ENCODE data around the gene ZNF274.
A peak's percentile ranks its signal among the peaks of the same experiment; 100 is the strongest.

Gene ZNF274

DNA sequence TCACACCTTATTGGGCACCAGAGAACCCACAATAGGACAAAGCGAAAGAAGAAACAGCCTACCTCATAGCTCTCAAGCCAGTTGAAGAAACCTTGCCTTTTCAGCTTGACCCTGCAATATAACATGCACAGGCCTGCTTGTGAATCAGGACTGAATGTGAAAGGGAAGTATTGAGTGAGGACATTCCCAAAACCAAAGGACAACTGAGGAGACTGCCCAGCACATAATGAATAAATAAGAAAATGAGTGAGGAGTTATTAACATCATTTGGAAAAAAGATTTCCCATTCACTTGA lies 30.2 kb downstream of the ZNF274 start:
- Histone ChIP-seq H3K9ac (ENCODE audit: low read depth, low read length) (no peak overlapping the region), H3K4me3 (ENCODE audit: low read depth, low read length) (no peak overlapping the region), H3K9me3 (ENCODE audit: control insufficient read depth, insufficient read depth, low read length) (peaks cover 25% of the 10 kb centered on the region), H3K4me1 (ENCODE audit: control insufficient read depth, insufficient read depth, low read length) (no peaks in the 10 kb centered on the region), H3K27ac (ENCODE audit: low read depth, low read length) (no peak overlapping the region), H3K36me3 (ENCODE audit: control insufficient read depth, insufficient read depth, low read length) (peaks cover 57% of the 10 kb centered on the region), H3K27me3 (ENCODE audit: control insufficient read depth, insufficient read depth, low read length) (no peaks in the 10 kb centered on the region)

DNA sequence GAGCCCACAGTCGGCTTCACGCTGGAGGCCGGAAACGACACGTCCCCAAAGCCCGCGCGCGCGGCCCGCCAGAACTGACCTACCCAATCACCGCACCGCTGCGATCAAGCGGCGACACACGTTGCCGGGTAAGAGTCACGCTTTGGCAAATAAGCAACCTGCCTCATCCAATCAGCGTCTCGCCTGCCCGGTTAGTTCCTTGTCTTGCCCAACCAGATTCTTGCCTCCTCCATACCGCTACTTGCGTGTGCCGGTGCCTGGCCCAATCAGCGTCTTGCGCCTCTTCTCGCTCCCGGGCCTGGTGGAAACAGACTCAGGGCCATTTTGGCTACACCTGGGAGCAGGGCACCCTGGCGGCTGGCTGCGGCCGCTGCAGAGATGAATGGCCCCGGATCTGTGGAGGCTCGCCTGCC lies 34.2 kb downstream of the ZNF274 start:
- no peak overlapping the region for H3K27ac ChIP-seq (ENCODE audit: low read depth, low read length)
- no peaks in the 10 kb centered on the region for H3K4me1 ChIP-seq (ENCODE audit: control insufficient read depth, insufficient read depth, low read length)
- peaks cover 16% of the 10 kb centered on the region for H3K9me3 ChIP-seq (ENCODE audit: control insufficient read depth, insufficient read depth, low read length)
- no peak overlapping the region for H3K4me3 ChIP-seq (ENCODE audit: low read depth, low read length)
- no peaks in the 10 kb centered on the region for H3K27me3 ChIP-seq (ENCODE audit: control insufficient read depth, insufficient read depth, low read length)
- H3K36me3 ChIP-seq (ENCODE audit: control insufficient read depth, insufficient read depth, low read length) = peaks cover 19% of the 10 kb centered on the region
- H3K9ac ChIP-seq (ENCODE audit: low read depth, low read length) = no peak overlapping the region

DNA sequence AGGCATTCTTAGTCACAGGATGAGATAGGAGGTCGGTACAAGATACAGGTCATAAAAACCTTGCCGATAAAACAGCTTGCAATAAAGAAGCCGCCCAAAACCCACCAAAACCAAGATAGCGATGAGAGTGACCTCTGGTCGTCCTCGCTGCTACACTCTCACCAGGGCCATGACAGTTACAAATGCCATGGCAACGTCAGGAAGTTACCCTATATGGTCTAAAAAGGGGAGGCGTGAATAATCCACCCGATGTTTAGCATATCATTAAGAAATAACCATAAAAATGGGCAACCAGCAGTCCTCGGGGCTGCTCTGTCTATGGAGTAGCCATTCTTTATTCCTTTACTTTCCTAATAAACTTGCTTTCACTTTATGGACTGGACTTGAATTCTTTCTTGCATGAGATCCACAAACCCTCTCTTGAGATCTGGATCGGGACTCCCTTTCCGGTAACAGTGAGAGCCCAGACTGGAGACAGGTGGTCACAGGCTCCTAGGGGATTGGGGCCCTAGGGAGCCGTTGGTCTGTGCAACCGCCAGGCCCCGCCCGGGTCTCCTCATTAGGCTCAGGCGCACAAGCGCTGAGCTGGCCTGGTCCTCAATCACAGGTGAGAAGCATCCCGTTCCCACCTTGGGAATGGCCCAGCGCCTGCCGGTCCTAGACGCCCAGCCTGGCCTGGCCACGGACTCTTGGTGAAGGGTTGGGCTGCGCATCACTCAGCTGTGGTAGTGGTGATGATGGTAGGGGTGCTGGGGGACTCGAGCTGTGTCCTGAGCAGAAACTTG lies 34.9 kb downstream of the ZNF274 start:
- Histone ChIP-seq H3K27ac (ENCODE audit: low read depth, low read length) (no peak overlapping the region), H3K4me3 (ENCODE audit: low read depth, low read length) (no peak overlapping the region), H3K4me1 (ENCODE audit: control insufficient read depth, insufficient read depth, low read length) (no peaks in the 10 kb centered on the region), H3K9ac (ENCODE audit: low read depth, low read length) (no peak overlapping the region), H3K9me3 (ENCODE audit: control insufficient read depth, insufficient read depth, low read length) (peaks cover 9% of the 10 kb centered on the region), H3K27me3 (ENCODE audit: control insufficient read depth, insufficient read depth, low read length) (no peaks in the 10 kb centered on the region), H3K36me3 (ENCODE audit: control insufficient read depth, insufficient read depth, low read length) (peaks cover 12% of the 10 kb centered on the region)

GRCh38 chr19:58218899-58219298 lies 36.0 kb downstream of the ZNF274 start:
- Histone ChIP-seq H3K27ac (ENCODE audit: low read depth, low read length) (no peak overlapping the region), H3K9me3 (ENCODE audit: control insufficient read depth, insufficient read depth, low read length) (no peaks in the 10 kb centered on the region; the same call in 1 of the 2 replicates), H3K4me3 (ENCODE audit: low read depth, low read length) (no peak overlapping the region), H3K9ac (ENCODE audit: low read depth, low read length) (no peak overlapping the region), H3K27me3 (ENCODE audit: control insufficient read depth, insufficient read depth, low read length) (no peaks in the 10 kb centered on the region), H3K36me3 (ENCODE audit: control insufficient read depth, insufficient read depth, low read length) (peaks cover under 1% of the 10 kb centered on the region; the same call in 1 of the 2 replicates), H3K4me1 (ENCODE audit: control insufficient read depth, insufficient read depth, low read length) (no peaks in the 10 kb centered on the region)

DNA sequence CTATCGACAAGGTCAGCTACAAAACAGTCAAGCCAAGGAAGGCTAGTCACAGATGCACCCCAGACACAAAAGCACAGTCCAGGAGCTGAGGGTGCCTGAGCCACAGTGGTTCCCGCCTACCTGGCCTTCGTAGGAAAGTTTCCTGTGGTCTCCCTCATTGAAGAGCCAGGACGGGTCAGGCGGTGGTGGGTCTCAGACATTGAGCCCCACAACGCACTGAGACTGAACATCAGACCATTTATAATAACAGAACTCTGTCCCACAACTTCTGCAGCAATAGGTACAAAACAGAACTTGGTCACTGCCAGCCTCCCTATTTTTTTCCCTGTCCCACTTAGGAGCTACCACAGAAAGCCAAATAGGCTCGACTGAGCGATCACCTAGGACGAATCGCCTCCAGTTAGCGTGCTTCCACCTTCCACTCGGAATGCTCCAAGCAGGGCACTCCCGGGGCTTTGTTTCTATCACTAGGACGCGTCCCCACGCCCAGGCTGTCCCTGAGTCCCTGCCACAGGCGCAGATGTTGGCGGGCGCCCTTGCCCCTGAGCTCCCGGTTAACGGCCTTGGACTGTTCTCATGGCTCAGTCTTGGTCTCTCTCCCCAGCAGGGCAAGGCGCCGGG lies 45.2 kb downstream of the ZNF274 start:
- H3K9ac ChIP-seq (ENCODE audit: low read depth, low read length) = peak overlapping the region; percentile 98
- peak overlapping the region; percentile 94 for H3K27ac ChIP-seq (ENCODE audit: low read depth, low read length)
- peaks cover 11% of the 10 kb centered on the region for H3K4me1 ChIP-seq (ENCODE audit: control insufficient read depth, insufficient read depth, low read length)
- H3K36me3 ChIP-seq (ENCODE audit: control insufficient read depth, insufficient read depth, low read length) = peaks cover 34% of the 10 kb centered on the region
- H3K27me3 ChIP-seq (ENCODE audit: control insufficient read depth, insufficient read depth, low read length) = no peaks in the 10 kb centered on the region
- H3K9me3 ChIP-seq (ENCODE audit: control insufficient read depth, insufficient read depth, low read length) = no peaks in the 10 kb centered on the region
- peak overlapping the region; percentile 94 for H3K4me3 ChIP-seq (ENCODE audit: low read depth, low read length)

DNA sequence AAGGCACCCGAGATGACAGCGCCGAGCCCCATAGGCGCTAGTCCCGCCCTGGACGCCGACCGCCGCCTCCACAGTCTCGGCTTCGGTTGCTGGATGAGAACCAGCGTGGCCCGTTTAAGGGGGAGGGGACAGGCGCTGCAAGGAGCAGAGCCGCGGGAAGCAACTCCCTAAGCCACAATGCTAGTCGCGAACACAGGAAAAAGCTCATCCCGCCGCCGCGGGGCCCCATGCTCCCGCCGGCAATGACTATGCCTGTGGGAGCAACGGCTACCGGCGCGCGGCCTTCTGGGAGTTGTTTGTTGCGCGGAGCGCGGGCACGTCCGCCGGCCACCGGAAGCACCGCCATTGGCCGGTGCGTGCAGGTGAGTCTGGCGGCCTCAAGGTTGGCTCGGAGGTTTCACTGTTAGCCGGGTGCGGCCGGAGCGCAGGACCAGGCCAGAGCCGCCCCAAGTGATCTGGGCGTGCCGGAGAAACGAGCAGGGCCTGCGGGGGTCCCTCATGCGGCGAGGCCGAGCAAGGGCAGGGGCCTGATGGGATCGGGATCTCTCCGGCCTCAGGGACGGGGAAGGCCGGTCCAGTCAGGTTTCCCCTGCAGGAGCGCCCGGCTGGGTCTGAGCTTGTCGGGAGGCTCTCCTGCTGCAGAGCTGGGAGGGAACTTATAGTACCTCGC lies 45.9 kb downstream of the ZNF274 start, which contains the start of gene ZNF544:
Gene ZNF544, plus strand, starts transcription at position 330 of the 670 bp plus-strand sequence. CDS start 15,110 bp downstream, outside the sequence.
- Histone ChIP-seq H3K4me1 (ENCODE audit: control insufficient read depth, insufficient read depth, low read length) (peaks cover 11% of the 10 kb centered on the region), H3K9ac (ENCODE audit: low read depth, low read length) (peak within 1 kb of the TSS; percentile 98), H3K27me3 (ENCODE audit: control insufficient read depth, insufficient read depth, low read length) (no peaks in the 10 kb centered on the region), H3K4me3 (ENCODE audit: low read depth, low read length) (peak within 1 kb of the TSS; percentile 94), H3K27ac (ENCODE audit: low read depth, low read length) (peak within 1 kb of the TSS; percentile 94), H3K36me3 (ENCODE audit: control insufficient read depth, insufficient read depth, low read length) (peaks cover 41% of the 10 kb centered on the region), H3K9me3 (ENCODE audit: control insufficient read depth, insufficient read depth, low read length) (no peaks in the 10 kb centered on the region)

DNA sequence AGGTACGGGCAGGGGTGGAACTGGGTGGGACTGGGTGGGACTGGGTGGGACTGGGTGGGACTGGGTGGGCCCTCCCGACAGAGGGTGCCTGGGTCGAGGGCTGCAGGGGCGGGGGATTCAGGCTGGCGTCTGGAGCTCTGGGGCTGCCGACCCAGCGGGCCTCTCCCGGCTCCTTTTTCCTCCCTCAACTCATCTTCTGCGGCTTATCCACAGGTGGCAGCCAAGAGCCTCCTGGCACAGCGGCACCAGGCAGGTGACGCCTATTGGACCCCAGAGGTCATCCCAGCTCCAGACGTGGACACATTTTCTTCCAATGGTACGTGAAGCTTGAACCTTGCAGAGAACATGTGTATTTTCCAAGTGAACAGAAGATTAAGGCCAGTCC lies 46.4 kb downstream of the ZNF274 start:
- Histone ChIP-seq H3K27ac (ENCODE audit: low read depth, low read length) (peak overlapping the region; percentile 94), H3K9me3 (ENCODE audit: control insufficient read depth, insufficient read depth, low read length) (no peaks in the 10 kb centered on the region), H3K36me3 (ENCODE audit: control insufficient read depth, insufficient read depth, low read length) (peaks cover 46% of the 10 kb centered on the region)

GRCh38 chr19:58237324-58237723 lies 54.5 kb downstream of the ZNF274 start:
- Histone ChIP-seq H3K36me3 (ENCODE audit: control insufficient read depth, insufficient read depth, low read length) (peaks cover 86% of the 10 kb centered on the region), H3K9ac (ENCODE audit: low read depth, low read length) (no peak overlapping the region)

More for the DNA sequence above, 46.4 kb downstream of the ZNF274 start:
- Histone ChIP-seq H3K4me3 (ENCODE audit: low read depth, low read length) (peak overlapping the region; percentile 94), H3K4me1 (ENCODE audit: control insufficient read depth, insufficient read depth, low read length) (peaks cover 11% of the 10 kb centered on the region), H3K27me3 (ENCODE audit: control insufficient read depth, insufficient read depth, low read length) (no peaks in the 10 kb centered on the region), H3K9ac (ENCODE audit: low read depth, low read length) (peak overlapping the region; percentile 98)

GRCh38 chr19:58243351-58243750 lies 60.5 kb downstream of the ZNF274 start:
- no peaks in the 10 kb centered on the region for H3K27me3 ChIP-seq (ENCODE audit: control insufficient read depth, insufficient read depth, low read length)
- H3K9ac ChIP-seq (ENCODE audit: low read depth, low read length) = no peak overlapping the region
- peaks cover 89% of the 10 kb centered on the region for H3K36me3 ChIP-seq (ENCODE audit: control insufficient read depth, insufficient read depth, low read length)
- H3K9me3 ChIP-seq (ENCODE audit: control insufficient read depth, insufficient read depth, low read length) = peaks cover 39% of the 10 kb centered on the region
- H3K4me1 ChIP-seq (ENCODE audit: control insufficient read depth, insufficient read depth, low read length) = no peaks in the 10 kb centered on the region
- H3K27ac ChIP-seq (ENCODE audit: low read depth, low read length) = no peak overlapping the region
- H3K4me3 ChIP-seq (ENCODE audit: low read depth, low read length) = no peak overlapping the region

More at GRCh38 chr19:58237324-58237723, 54.5 kb downstream of the ZNF274 start:
- Histone ChIP-seq H3K4me1 (ENCODE audit: control insufficient read depth, insufficient read depth, low read length) (no peaks in the 10 kb centered on the region), H3K27ac (ENCODE audit: low read depth, low read length) (no peak overlapping the region), H3K4me3 (ENCODE audit: low read depth, low read length) (no peak overlapping the region), H3K27me3 (ENCODE audit: control insufficient read depth, insufficient read depth, low read length) (no peaks in the 10 kb centered on the region), H3K9me3 (ENCODE audit: control insufficient read depth, insufficient read depth, low read length) (no peaks in the 10 kb centered on the region; the same call in 1 of the 2 replicates)

DNA sequence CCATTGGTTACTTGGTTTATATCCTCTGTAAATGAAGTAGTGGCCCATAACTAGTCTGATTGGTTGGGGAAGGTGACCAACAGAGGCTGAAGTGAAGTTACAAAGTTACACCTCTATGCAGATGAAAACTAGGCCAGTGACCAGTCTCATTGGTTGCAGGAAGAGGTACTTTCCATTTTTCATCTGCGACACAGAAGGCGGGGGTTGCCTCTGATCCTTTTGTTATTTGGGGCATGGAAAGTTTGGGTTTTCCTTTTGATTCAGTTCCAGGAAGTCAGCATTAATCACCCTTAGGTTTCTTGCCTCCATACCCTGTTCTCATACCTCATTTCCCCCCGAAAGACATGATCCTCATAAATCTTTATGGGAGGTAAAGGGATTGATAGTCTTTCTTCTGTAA lies 66.0 kb downstream of the ZNF274 start:
- Histone ChIP-seq H3K4me3 (ENCODE audit: low read depth, low read length) (peak overlapping the region; percentile 22; the same call in 1 of the 2 replicates), H3K9ac (ENCODE audit: low read depth, low read length) (no peak overlapping the region), H3K36me3 (ENCODE audit: control insufficient read depth, insufficient read depth, low read length) (peaks cover 98% of the 10 kb centered on the region), H3K4me1 (ENCODE audit: control insufficient read depth, insufficient read depth, low read length) (no peaks in the 10 kb centered on the region), H3K27me3 (ENCODE audit: control insufficient read depth, insufficient read depth, low read length) (no peaks in the 10 kb centered on the region), H3K9me3 (ENCODE audit: control insufficient read depth, insufficient read depth, low read length) (peaks cover 87% of the 10 kb centered on the region), H3K27ac (ENCODE audit: low read depth, low read length) (no peak overlapping the region)

Data from HUES48 (cell line).